GM18508 (cell line): ENCODE data around the gene TMEM11.

Experiments used
- ATAC-seq: cut with Tn5 transposase; IDR thresholded peaks from one replicate; pipeline ENCODE4 v1.9.1; 2021; ENCODE audit warnings: moderate number of reproducible peaks; ENCODE audit not compliant: insufficient read depth, unreplicated experiment

Gene TMEM11

DNA sequence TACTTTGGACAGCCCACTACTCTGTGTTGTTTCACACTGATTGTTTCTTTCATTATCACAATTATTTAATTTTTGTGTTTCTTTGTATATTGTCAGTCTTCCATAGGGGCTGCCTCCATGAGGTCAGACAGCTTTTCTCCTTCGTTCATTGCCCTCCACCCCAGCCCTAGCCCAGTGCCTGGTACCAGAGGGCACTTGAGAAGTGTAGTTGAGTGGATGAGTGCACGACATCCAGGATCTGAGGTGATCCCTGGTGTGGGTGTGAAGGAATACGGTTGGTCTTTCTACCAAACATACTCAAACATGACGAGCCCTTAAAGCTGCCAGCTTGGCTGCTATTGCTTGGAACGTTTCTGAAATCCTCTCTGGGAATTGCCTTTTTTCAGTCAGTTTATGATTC is 49.3 kb downstream of the TMEM11 start:
- ATAC-seq: no peak

DNA sequence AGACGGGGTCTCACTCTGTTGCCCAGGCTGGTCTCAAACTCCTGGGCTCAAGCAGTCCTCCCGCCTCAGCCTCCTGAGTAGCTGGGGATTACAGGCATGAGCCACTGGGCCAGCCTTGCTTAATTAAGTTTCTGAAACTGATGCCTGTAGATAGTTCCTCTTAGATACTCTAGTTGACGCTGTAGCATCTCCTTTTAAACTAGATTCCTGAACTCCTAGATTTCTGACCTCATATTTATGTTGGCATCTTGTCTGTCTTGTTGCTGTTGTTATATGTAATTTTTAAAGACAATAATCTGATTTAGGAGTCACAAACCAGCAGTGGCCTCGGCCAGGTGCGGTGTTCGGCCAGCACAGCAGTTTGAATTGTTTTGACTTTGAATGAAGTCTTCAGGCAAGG is 49.7 kb downstream of the TMEM11 start:
- ATAC-seq: no peak

GRCh38 chr17:21163101-21163500 is 50.9 kb downstream of the TMEM11 start:
- no peak for ATAC-seq

DNA sequence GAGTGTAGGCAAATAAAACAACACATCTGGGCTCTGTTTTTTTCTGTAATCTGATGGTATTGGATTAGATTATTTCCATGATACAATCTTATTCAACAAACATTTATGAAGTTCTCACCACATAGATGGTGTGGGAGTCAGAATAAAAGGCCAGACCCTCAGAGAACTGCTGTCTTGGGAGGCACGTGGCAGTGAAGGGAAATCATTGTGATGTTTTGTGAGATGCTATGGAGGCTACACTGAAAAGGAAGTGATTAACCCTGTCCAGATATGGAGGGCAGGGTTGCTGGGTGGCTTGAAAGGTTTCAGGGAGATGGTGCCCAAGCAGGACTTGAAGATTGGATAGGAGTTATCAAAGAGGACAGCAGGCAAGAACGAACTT is 51.6 kb downstream of the TMEM11 start:
- no peak for ATAC-seq

GRCh38 chr17:21161498-21162393 is 52.2 kb downstream of the TMEM11 start:
- ATAC-seq: no peak

DNA sequence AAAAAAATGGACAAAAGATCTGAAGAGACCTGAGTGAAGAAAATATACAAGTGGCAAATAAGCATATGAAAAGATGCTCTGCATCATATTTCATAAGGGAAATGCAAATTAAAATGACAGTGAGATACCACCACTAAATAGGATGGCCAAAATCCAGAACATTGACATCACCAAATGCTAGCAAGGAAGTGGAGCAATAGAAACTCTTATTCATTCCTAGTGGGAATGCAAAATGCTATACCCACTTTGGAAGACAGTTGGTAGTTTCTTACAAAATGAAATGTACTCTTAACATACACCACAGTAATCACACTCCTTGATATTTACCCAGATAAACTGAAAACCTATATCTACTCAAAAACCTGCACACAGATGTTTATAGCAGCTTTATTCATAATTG is 53.6 kb downstream of the TMEM11 start:
- no peak for ATAC-seq

DNA sequence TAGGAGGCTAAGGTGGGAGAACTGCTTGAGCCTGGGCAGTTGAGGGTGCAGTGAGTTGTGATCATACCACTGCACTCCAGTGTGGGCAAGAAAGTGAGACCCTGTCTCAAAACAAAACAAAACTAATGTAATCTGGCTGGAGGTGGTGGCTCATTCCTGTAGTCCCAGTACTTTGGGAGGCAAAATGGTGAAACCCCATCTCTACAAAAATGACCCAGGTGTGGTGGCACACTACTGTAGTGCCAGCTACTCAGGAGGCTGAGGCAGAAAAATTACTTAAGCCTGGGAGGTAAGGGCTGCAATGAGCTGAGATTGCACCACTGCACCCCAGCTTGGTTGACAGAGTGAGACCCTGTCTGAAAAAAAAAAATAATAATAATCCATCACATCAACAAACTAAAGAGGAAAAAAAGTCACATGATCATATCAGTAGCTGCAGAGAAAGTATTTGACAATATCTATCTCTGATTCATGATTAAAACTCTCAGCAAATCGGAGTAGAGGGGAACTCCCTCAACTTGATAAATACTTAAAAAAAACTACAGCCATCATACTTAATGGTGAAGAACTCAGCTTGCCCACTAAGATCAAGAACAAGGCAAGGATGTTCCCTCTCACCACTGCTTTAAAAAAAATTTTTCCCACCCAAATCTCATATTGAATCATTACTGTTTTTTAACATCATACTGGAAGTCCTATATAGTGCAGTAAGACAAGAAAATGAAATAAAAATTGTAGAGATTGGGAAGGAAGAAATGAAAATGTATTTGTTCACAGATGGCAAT is 56.2 kb downstream of the TMEM11 start:
- no peak for ATAC-seq

DNA sequence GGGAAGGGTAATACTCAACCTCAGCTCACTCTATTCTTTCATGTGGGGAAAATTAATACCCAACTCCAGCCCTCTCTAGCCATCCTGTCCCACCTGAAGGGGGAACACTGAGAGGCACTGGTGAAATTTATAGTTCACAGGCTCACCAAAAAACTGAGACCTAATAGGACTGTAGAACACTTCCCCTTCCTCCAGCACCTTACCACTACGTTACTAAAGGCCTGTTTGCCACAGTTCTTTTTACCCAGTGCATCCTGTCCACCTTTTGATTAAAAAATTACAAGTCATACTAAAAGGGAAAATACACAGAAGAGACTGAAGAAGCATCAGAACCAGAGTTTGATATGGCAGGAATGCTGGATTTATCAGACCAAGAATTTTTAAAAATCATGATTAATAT is 61.2 kb downstream of the TMEM11 start:
- no peak for ATAC-seq

DNA sequence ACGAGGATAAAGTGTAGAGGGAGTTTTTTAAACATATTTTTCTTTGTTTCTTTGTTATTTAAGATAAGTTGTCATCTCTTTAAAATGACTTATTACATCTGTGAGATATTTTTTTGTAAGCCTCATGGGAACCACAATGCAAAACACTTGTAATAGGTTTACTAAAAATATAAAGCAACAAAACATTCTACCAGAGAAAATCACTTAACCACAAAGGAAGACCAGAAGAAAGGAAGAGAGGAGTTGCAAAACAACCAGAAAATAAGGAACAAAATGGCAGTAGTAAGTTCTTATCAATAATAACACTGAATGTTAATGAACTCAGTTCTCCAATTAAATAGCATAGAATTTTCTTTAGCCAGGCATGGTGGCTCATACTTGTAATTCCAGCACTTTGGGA is 64.3 kb downstream of the TMEM11 start:
- no peak for ATAC-seq
